GM12873 (cell line): ENCODE results near the gene NPPB.

ENCODE experiments used
- CTCF ChIP-seq: IDR thresholded peaks from 2 replicates; pipeline ENCODE4 v1.5.1; 2012; ENCODE audit warnings: low read depth, mild to moderate bottlenecking, moderate library complexity, low read length, control low read depth; ENCODE audit not compliant: insufficient read depth; ENCODE audit errors: missing control alignments

Gene NPPB

GRCh38 chr1:11898086-11898785 lies 39.5 kb upstream of the NPPB start:
- no peak for TF ChIP-seq CTCF

GRCh38 chr1:11893907-11894251 lies 35.1 kb upstream of the NPPB start:
- TF ChIP-seq CTCF: peak; percentile 100

- TF ChIP-seq CTCF: no peak
These were observed 32.9 kb upstream of the NPPB start for GRCh38 chr1:11891433-11892186.

- TF ChIP-seq CTCF: no peak
These were observed 30.1 kb upstream of the NPPB start for GRCh38 chr1:11888877-11889208.

- no peak for TF ChIP-seq CTCF
These were observed 29.6 kb upstream of the NPPB start for GRCh38 chr1:11888206-11888876.

GRCh38 chr1:11887666-11888007 lies 28.9 kb upstream of the NPPB start:
- TF ChIP-seq CTCF: no peak

- TF ChIP-seq CTCF: no peak
These were observed 28.4 kb upstream of the NPPB start for GRCh38 chr1:11886986-11887665.
